Measurements from ENCODE around the gene TLR3. TPM values are rescaled to one million over a fixed set of nuclear protein-coding genes. Genes with fewer than 3 reads are reported as not detected.

The TLR3 gene
- total RNA-seq, 1 donor from 2014 or later, result 1.9 TPM

DNA sequence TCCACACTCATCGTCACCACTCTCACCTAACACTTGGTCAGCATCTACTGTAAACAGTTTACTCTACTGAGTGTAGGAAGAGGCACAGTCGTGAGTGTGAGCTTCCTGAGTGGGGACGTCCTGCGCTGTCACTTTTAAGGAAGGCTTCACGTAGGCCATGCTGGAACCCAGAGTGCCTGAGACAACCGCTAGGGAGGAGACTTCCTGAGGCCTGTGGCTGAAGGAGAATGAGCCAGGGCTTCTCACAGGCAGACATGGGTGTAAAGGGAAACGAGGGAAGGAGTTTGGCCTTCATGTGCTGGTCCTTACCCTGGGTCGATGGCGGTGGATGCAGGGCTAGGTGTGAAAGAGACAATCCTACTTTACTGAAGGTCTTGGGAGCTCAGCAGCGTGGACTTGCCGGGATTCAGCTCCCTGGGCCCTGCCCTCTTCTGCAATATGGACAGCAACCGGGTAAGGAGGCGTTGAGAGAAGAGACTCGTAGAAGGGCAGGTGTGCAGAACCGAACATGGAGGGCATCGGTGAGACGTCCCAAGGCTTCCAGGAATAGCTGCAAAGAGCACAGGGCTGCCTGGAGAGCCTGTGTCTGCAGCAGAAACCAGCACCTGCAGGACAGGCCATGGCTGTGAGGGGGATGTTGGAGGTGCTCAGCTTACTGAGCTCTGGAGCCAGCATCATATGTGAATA, 48.7 kb upstream of the TLR3 start:
- Mint-ChIP-seq H3K4me3 (ENCODE audit: unreplicated experiment) (no peak overlapping the region), H3K4me1 (ENCODE audit: low read depth, unreplicated experiment) (peaks cover 16% of the 10 kb centered on the region), H3K9me3 (ENCODE audit: unreplicated experiment) (peaks cover 9% of the 10 kb centered on the region), H3K27ac (ENCODE audit: unreplicated experiment) (no peak overlapping the region), H3K27me3 (ENCODE audit: low read depth, unreplicated experiment) (peaks cover 2% of the 10 kb centered on the region), H3K36me3 (ENCODE audit: low read depth, unreplicated experiment) (no peaks in the 10 kb centered on the region)
- peaks cover 2% of the 10 kb centered on the region for H3K27me3 ChIP-seq (ENCODE audit: insufficient read depth, low read length)
- no peaks in the 10 kb centered on the region for H3K79me2 ChIP-seq (ENCODE audit: insufficient read depth, low read length)
- TF ChIP-seq EZH2 (IDR thresholded peaks at IDR 0.05; ENCODE audit: insufficient read depth, low read length) (no peak), CTCF (IDR thresholded peaks at IDR 0.05; ENCODE audit: insufficient read depth, low read depth, low read length) (no peak)
- FAIRE-seq (no peak), DNase-seq (ENCODE audit: low read depth) (no peak)
- no peaks in the 10 kb centered on the region for H4K20me1 ChIP-seq (ENCODE audit: insufficient read depth, low read length)
- H3K36me3 ChIP-seq (ENCODE audit: insufficient read depth, low read length), result no peaks in the 10 kb centered on the region
- H3K27ac ChIP-seq (ENCODE audit: low read depth, low read length), result no peak overlapping the region
- no peak overlapping the region for H3K4me3 ChIP-seq (ENCODE audit: insufficient read depth, low read depth, low read length)
- no peak overlapping the region for H2AFZ ChIP-seq (ENCODE audit: low read depth, low read length)
- no peaks in the 10 kb centered on the region for H3K9me3 ChIP-seq (ENCODE audit: insufficient read depth, low read depth, low read length)
- no peaks in the 10 kb centered on the region for H3K4me1 ChIP-seq (ENCODE audit: insufficient read depth, low read length)
- H3K4me2 ChIP-seq (ENCODE audit: low read length), result no peak overlapping the region
- no peak overlapping the region for H3K9ac ChIP-seq (ENCODE audit: low read length)

GRCh38 chr4:186020793-186021407, 48.1 kb upstream of the TLR3 start:
- Mint-ChIP-seq H3K4me3 (ENCODE audit: unreplicated experiment) (no peak overlapping the region), H3K9me3 (ENCODE audit: unreplicated experiment) (peaks cover 9% of the 10 kb centered on the region), H3K4me1 (ENCODE audit: low read depth, unreplicated experiment) (peaks cover 16% of the 10 kb centered on the region), H3K36me3 (ENCODE audit: low read depth, unreplicated experiment) (no peaks in the 10 kb centered on the region), H3K27ac (ENCODE audit: unreplicated experiment) (no peak overlapping the region), H3K27me3 (ENCODE audit: low read depth, unreplicated experiment) (peaks cover 2% of the 10 kb centered on the region)
- Histone ChIP-seq H3K4me3 (ENCODE audit: insufficient read depth, low read depth, low read length) (no peak overlapping the region), H2AFZ (ENCODE audit: low read depth, low read length) (peak overlapping the region; percentile 43), H3K4me2 (ENCODE audit: low read length) (peak overlapping the region; percentile 72), H3K4me1 (ENCODE audit: insufficient read depth, low read length) (no peaks in the 10 kb centered on the region), H3K9ac (ENCODE audit: low read length) (no peak overlapping the region), H4K20me1 (ENCODE audit: insufficient read depth, low read length) (no peaks in the 10 kb centered on the region), H3K36me3 (ENCODE audit: insufficient read depth, low read length) (no peaks in the 10 kb centered on the region), H3K79me2 (ENCODE audit: insufficient read depth, low read length) (no peaks in the 10 kb centered on the region), H3K27me3 (ENCODE audit: insufficient read depth, low read length) (peaks cover 2% of the 10 kb centered on the region), H3K9me3 (ENCODE audit: insufficient read depth, low read depth, low read length) (no peaks in the 10 kb centered on the region), H3K27ac (ENCODE audit: low read depth, low read length) (no peak overlapping the region)
- TF ChIP-seq CTCF (IDR thresholded peaks at IDR 0.05; ENCODE audit: insufficient read depth, low read depth, low read length) (no peak), EZH2 (IDR thresholded peaks at IDR 0.05; ENCODE audit: insufficient read depth, low read length) (no peak)
- DNase-seq (ENCODE audit: low read depth) (no peak), FAIRE-seq (no peak)
